ENCODE data around the gene KDM2B.

DNA sequence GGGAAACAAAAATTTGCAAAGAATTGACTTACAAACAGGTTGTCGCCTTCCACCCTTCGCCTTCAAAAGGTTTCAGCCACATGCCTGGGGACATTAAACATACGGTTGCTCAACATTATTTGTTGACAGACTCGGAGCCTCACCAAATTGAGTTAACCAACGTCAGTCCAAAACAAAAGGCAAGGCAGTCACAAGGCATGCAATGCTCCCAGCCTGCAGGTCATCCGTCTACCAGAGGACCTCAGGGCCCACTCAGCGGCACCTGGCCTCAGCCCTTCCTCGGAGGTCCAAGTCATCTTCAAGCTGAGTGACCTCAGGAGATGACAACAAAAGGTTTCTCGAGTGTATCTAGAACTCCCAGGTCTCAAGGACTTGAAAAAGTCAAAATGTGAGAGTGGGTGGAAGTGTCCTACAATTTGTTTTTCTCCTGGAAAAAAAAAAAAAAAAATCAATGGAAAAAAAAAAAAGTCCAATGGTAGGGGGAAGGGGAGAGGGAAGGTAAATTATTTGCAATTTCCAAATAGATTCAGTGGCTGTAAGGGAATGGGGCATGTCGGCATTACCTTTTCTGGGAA is 64.3 kb downstream of the KDM2B start:
- TF ChIP-seq, protein P1, sequence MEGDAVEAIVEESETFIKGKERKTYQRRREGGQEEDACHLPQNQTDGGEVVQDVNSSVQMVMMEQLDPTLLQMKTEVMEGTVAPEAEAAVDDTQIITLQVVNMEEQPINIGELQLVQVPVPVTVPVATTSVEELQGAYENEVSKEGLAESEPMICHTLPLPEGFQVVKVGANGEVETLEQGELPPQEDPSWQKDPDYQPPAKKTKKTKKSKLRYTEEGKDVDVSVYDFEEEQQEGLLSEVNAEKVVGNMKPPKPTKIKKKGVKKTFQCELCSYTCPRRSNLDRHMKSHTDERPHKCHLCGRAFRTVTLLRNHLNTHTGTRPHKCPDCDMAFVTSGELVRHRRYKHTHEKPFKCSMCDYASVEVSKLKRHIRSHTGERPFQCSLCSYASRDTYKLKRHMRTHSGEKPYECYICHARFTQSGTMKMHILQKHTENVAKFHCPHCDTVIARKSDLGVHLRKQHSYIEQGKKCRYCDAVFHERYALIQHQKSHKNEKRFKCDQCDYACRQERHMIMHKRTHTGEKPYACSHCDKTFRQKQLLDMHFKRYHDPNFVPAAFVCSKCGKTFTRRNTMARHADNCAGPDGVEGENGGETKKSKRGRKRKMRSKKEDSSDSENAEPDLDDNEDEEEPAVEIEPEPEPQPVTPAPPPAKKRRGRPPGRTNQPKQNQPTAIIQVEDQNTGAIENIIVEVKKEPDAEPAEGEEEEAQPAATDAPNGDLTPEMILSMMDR (conservative IDR thresholded peaks at IDR 0.05) = no peak
- TF ChIP-seq ZFX (IDR thresholded peaks at IDR 0.05) = no peak
